Spleen (tissue), 7 donors: Measurements from ENCODE around the gene IGSF23.

Experiments
- CTCF ChIP-seq, 11 experiments: fragments of 200-600 bp in 7 of 11; fragments of 450-650 bp in 4 of 11; sonication (generic) in 4 of 11; IDR thresholded peaks in 8 of 11; conservative IDR thresholded peaks in 3 of 11; 1 replicate in 7 of 11; 2 replicates in 4 of 11; pipeline versions ENCODE4 v1.4.0 to v1.8.0; 2016 to 2021; ENCODE audit warnings: antibody characterized with exemption in 11 of 11, inconsistent platforms in 4 of 11, mild to moderate bottlenecking in 1 of 11
- POLR2A ChIP-seq, 3 donors: fragments of 450-650 bp; IDR thresholded peaks; one replicate each; pipeline ENCODE4 v1.5.1; 2017; ENCODE audit warnings: antibody characterized with exemption in 3 of 3, mild to moderate bottlenecking in 1 of 3
- POLR2AphosphoS5 ChIP-seq, 3 donors: sonication (generic); formaldehyde crosslinking; IDR thresholded peaks; one replicate each; pipeline ENCODE4 v1.5.1; 2017; ENCODE audit warnings: antibody characterized with exemption in 3 of 3
- donor health status: DM: no; HTN: no; CAD: no; lungs with moderate emphysema.
- donor health status: DM: no; HTN: no; CAD: no.
- donor health status: DM: no; HTN: no; CAD: no.

GRCh38 chr19:44580366-44580895 is 32.9 kb upstream of the IGSF23 start:
- TF ChIP-seq POLR2AphosphoS5 (IDR thresholded peaks at IDR 0.05) = no peak
- no peak for TF ChIP-seq CTCF (IDR thresholded peaks at IDR 0.05 in 8 of 11, conservative IDR thresholded peaks at IDR 0.05 in 3 of 11)
- no peak for TF ChIP-seq POLR2A (IDR thresholded peaks at IDR 0.05)
